ENCODE results near the gene DFFA. TPM values are rescaled to one million over a fixed set of nuclear protein-coding genes. Genes with fewer than 3 reads are reported as not detected.
"Not testable (repeated sequence)": the region's sequence is repeated elsewhere in the genome, so short reads cannot be mapped to it uniquely, and the experiment has no call there.

DFFA gene
- polyA plus RNA-seq, 3 donors = 11.0 to 17.8 (median 17.3) TPM

DNA sequence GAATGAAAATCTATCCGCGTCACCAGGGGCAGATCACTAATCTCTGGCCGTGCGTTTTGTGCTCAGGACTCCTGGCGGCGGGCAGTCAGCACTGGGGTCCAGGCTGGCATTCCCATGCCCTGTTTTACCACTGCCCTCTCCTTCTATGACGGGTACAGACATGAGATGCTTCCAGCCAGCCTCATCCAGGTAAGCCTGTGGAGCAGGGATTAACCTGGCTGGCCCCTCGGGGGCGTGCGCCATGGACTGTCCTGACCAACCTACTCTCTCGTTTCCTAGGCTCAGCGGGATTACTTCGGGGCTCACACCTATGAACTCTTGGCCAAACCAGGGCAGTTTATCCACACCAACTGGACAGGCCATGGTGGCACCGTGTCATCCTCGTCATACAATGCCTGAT, 53.0 kb downstream of the DFFA start:
- H3K4me3 ChIP-seq (replicated peaks in 1 of 3; ENCODE audit: low read depth in 2 of 3, low read length in 3 of 3) = no peak overlapping the region
- H3K9me3 Mint-ChIP-seq = no peaks in the 10 kb centered on the region
- peaks cover 75 to 83% of the 10 kb centered on the region in 2 donors for H3K36me3 Mint-ChIP-seq
- H3K79me2 ChIP-seq (ENCODE audit: insufficient read depth, low read length) = peaks cover 24% of the 10 kb centered on the region
- no peak overlapping the region for H2AFZ ChIP-seq (ENCODE audit: insufficient read depth, low read depth, low read length, poor library complexity, severe bottlenecking)
- H4K20me1 ChIP-seq (ENCODE audit: insufficient read depth, low read length) = no peaks in the 10 kb centered on the region
- H3K4me3 Mint-ChIP-seq = no peak overlapping the region
- H3K27ac Mint-ChIP-seq = peak overlapping the region; percentile 1 to 74 (median 58)
- 93% methylated on average over 15 of the region's 15 CpGs for WGBS (ENCODE audit: insufficient coverage)
- peaks cover 20 to 23% of the 10 kb centered on the region in 2 donors for H3K4me1 ChIP-seq (ENCODE audit: control insufficient read depth in 1 of 2, insufficient read depth in 2 of 2, low read length in 2 of 2)
- no peak overlapping the region for H3K4me2 ChIP-seq (replicated peaks; ENCODE audit: extremely low read depth, low read length, poor library complexity, severe bottlenecking)
- peak overlapping the region in 1 of 2 donors; percentile 55 for H3K27ac ChIP-seq (ENCODE audit: low read depth in 1 of 2, low read length in 2 of 2)
- H3K9me3 ChIP-seq (replicated peaks in 1 of 2; ENCODE audit: control insufficient read depth in 1 of 2, insufficient read depth in 1 of 2, low read length in 2 of 2) = no peaks in the 10 kb centered on the region
- H3K9ac ChIP-seq (ENCODE audit: insufficient read depth, low read length, poor library complexity, severe bottlenecking) = no peak overlapping the region
- peaks cover 20% of the 10 kb centered on the region for H3K4me1 Mint-ChIP-seq
- intact Hi-C loops (cut with micrococcal nuclease) = loop anchor here in 1 of 2 donors (10.0 kb wide), 1 partner anchor 205 kb away; the partner anchor contains the start of gene KIF1B
- H3K27me3 ChIP-seq (ENCODE audit: control insufficient read depth in 2 of 2, insufficient read depth in 2 of 2, low read length in 2 of 2) = no peaks in the 10 kb centered on the region
- DNase-seq = no peak
- peaks cover 57 to 75% of the 10 kb centered on the region in 2 donors for H3K36me3 ChIP-seq (replicated peaks in 1 of 2; ENCODE audit: control insufficient read depth in 1 of 2, insufficient read depth in 2 of 2, low read length in 2 of 2)
- no peak for TF ChIP-seq CTCF (IDR thresholded peaks at IDR 0.05)
- H3K27me3 Mint-ChIP-seq (ENCODE audit: low read depth in 3 of 3) = no peaks in the 10 kb centered on the region

DNA sequence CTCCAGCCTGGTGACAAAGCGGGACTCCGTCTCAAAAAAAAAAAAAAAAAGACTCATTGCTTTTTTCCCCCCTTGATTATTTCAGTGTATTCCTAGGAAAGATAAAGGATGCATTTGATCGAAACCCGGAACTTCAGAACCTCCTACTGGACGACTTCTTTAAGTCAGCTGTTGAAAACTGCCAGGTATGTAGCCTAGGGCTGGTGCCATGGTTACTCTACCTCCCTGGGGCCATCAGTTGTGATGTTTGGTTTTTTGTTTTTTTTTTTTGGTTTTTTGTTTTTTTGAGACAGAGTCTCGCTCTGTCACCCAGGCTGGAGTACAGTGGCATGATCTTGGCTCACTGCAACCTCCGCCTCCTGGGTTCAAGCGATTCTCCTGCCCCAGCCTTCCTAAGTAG, 53.6 kb downstream of the DFFA start:
- H3K4me3 ChIP-seq (replicated peaks in 1 of 3; ENCODE audit: low read depth in 2 of 3, low read length in 3 of 3); H3K4me2 ChIP-seq (replicated peaks; ENCODE audit: extremely low read depth, low read length, poor library complexity, severe bottlenecking); H3K9me3 ChIP-seq (replicated peaks in 1 of 2; ENCODE audit: control insufficient read depth in 1 of 2, insufficient read depth in 1 of 2, low read length in 2 of 2); H3K9ac ChIP-seq (ENCODE audit: insufficient read depth, low read length, poor library complexity, severe bottlenecking); H3K4me3 Mint-ChIP-seq; H3K27ac ChIP-seq (ENCODE audit: low read depth in 1 of 2, low read length in 2 of 2); H3K9me3 Mint-ChIP-seq; H3K27me3 Mint-ChIP-seq (ENCODE audit: low read depth in 3 of 3); H2AFZ ChIP-seq (ENCODE audit: insufficient read depth, low read depth, low read length, poor library complexity, severe bottlenecking); H4K20me1 ChIP-seq (ENCODE audit: insufficient read depth, low read length); DNase-seq; H3K27me3 ChIP-seq (ENCODE audit: control insufficient read depth in 2 of 2, insufficient read depth in 2 of 2, low read length in 2 of 2): not testable (repeated sequence)
- WGBS (ENCODE audit: insufficient coverage) = no CpG with 5 or more reads among the region's 8 CpGs
- Mint-ChIP-seq H3K36me3 (peaks cover 75 to 87% of the 10 kb centered on the region in 2 donors), H3K4me1 (peaks cover 24% of the 10 kb centered on the region), H3K27ac (peak overlapping the region in 2 of 7 donors; percentile 31 to 57)
- peaks cover 26 to 29% of the 10 kb centered on the region in 2 donors for H3K4me1 ChIP-seq (ENCODE audit: control insufficient read depth in 1 of 2, insufficient read depth in 2 of 2, low read length in 2 of 2)
- peaks cover 24% of the 10 kb centered on the region for H3K79me2 ChIP-seq (ENCODE audit: insufficient read depth, low read length)
- intact Hi-C loops (cut with micrococcal nuclease) = loop anchor here in 1 of 2 donors (10.0 kb wide), 1 partner anchor 204 kb away; the partner anchor contains the start of gene KIF1B
- H3K36me3 ChIP-seq (replicated peaks in 1 of 2; ENCODE audit: control insufficient read depth in 1 of 2, insufficient read depth in 2 of 2, low read length in 2 of 2) = peaks cover 61 to 77% of the 10 kb centered on the region in 2 donors

DNA sequence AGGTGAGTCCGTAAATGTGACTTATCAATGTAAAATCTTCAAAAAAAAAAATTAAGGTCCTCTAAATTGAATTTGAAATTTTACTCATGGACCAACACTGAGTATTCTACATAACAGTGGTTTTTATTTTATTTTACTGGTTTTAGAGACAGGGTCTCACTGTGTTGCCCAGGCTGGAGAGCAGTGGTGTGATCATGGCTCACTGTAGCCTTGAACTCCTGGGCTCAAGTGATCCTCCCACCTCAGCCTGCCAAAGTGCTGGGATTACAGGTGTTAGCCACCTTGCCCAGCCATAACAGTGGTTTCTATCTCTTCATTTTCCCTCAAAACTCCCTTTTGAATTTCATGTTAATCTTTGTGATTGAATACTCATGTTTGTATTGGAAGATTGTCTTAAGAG, 56.4 kb downstream of the DFFA start:
- Histone ChIP-seq H3K4me2 (replicated peaks; ENCODE audit: extremely low read depth, low read length, poor library complexity, severe bottlenecking) (peak overlapping the region; percentile 61), H3K27ac (ENCODE audit: low read depth in 1 of 2, low read length in 2 of 2) (peak overlapping the region; percentile 76 to 88), H3K36me3 (replicated peaks in 1 of 2; ENCODE audit: control insufficient read depth in 1 of 2, insufficient read depth in 2 of 2, low read length in 2 of 2) (peaks cover 74 to 80% of the 10 kb centered on the region in 2 donors), H3K4me1 (ENCODE audit: control insufficient read depth in 1 of 2, insufficient read depth in 2 of 2, low read length in 2 of 2) (peaks cover 33 to 42% of the 10 kb centered on the region in 2 donors), H3K79me2 (ENCODE audit: insufficient read depth, low read length) (peaks cover 49% of the 10 kb centered on the region)
- peaks cover 33% of the 10 kb centered on the region for H3K4me1 Mint-ChIP-seq
- H4K20me1 ChIP-seq (ENCODE audit: insufficient read depth, low read length); H3K4me3 ChIP-seq (replicated peaks in 1 of 3; ENCODE audit: low read depth in 2 of 3, low read length in 3 of 3); H3K9ac ChIP-seq (ENCODE audit: insufficient read depth, low read length, poor library complexity, severe bottlenecking); H3K9me3 Mint-ChIP-seq; H2AFZ ChIP-seq (ENCODE audit: insufficient read depth, low read depth, low read length, poor library complexity, severe bottlenecking); DNase-seq; H3K9me3 ChIP-seq (replicated peaks in 1 of 2; ENCODE audit: control insufficient read depth in 1 of 2, insufficient read depth in 1 of 2, low read length in 2 of 2); H3K27me3 Mint-ChIP-seq (ENCODE audit: low read depth in 3 of 3); H3K27me3 ChIP-seq (ENCODE audit: control insufficient read depth in 2 of 2, insufficient read depth in 2 of 2, low read length in 2 of 2): not testable (repeated sequence)
- no CpG with 5 or more reads among the region's 1 CpG for WGBS (ENCODE audit: insufficient coverage)
- peak overlapping the region; percentile 89 to 99 (median 96) for H3K27ac Mint-ChIP-seq
- H3K4me3 Mint-ChIP-seq = peak overlapping the region in 1 of 2 donors; percentile 26
- intact Hi-C loops (cut with micrococcal nuclease) = loop anchor here in 1 of 2 donors (2.0 to 10.0 kb wide), 3 partner anchors 13 to 201 kb away; partner anchors contain the start of genes KIF1B and PGD
- peaks cover 77 to 87% of the 10 kb centered on the region in 2 donors for H3K36me3 Mint-ChIP-seq

Data from CD14-positive monocyte (primary cell).